ENCODE results near the gene RPL3. TPM values are rescaled to one million over a fixed set of nuclear protein-coding genes. Genes with fewer than 3 reads are reported as not detected.

Gene RPL3
- total RNA-seq, 2 donors from 2014 or later, result 2,256 to 2,974 TPM

DNA sequence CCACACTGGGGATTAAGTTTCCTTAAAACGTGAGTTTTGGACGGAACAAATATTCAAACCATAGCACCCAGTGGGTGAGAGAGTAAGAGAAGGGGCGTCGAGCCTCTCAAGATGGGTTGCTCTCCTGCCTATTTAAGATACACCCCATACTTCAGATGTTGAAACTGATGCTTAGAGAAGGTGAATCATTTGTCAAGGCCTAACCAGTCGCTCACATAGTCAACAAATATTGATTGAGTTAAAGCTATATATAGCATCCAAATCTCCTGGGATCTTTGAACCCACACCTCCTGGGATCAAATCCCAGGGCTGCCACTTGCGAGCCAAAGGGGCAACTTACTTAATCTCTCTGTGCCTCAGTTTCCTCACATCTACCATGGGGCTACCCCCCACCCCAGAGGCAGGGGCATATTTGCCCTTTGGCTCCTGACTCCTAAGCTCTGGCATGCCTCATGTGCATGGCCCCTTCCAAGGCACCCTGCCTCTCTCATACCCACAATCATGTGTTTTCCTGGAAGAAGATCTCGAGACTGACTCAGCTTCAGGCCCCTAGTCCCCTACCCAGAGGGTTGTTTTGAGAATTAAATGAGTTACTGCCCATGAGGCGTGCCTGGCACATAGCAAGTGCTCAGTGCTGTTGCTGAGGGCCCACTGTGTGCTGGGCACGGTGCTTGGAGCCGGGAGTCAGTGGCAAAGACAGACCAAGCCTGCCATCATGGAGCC is 55.6 kb downstream of the RPL3 start:
- H3K4me3 Mint-ChIP-seq, result peak overlapping the region; percentile 72
- peak overlapping the region; percentile 92 for H3K27ac Mint-ChIP-seq
- peak; percentile 8 for ATAC-seq (replicated peaks)
- no peaks in the 10 kb centered on the region for H3K9me3 Mint-ChIP-seq
- H3K4me1 Mint-ChIP-seq, result peaks cover 12% of the 10 kb centered on the region
- H3K27me3 Mint-ChIP-seq, result peaks cover 3% of the 10 kb centered on the region
- H3K36me3 Mint-ChIP-seq (ENCODE audit: low read depth), result no peaks in the 10 kb centered on the region

Other genes with a start within 250 kb of the RPL3 start
- 10 to 100 TPM; 68.3 to 72.6 TPM for gene APOBEC3G, start 242.3 kb downstream of the RPL3 start, total RNA-seq
- gene APOBEC3H, start 222.4 kb downstream of the RPL3 start, total RNA-seq, result 10 to 100 TPM; 20.6 to 33.0 TPM
- gene CBX7, start 166.9 kb downstream of the RPL3 start, total RNA-seq, result 10 to 100 TPM; 21.5 to 82.9 TPM
- gene PDGFB, start 74.6 kb downstream of the RPL3 start, total RNA-seq, result 10 to 100 TPM in 1 of 2 donors, 1 to 10 TPM in 1; 5.2 to 11.3 TPM
- not detected for gene SYNGR1, start 30.4 kb upstream of the RPL3 start, total RNA-seq
- gene TAB1, start 80.2 kb upstream of the RPL3 start, total RNA-seq, result 10 to 100 TPM; 15.2 to 20.9 TPM
- gene MGAT3, start 137.4 kb upstream of the RPL3 start, total RNA-seq, result 1 to 10 TPM; 1.5 to 1.6 TPM
- gene MIEF1, start 182.7 kb upstream of the RPL3 start, total RNA-seq, result 10 to 100 TPM; 34.7 to 54.0 TPM
- gene ATF4, start 200.9 kb upstream of the RPL3 start, total RNA-seq, result 100 to 1,000 TPM; 338 to 432 TPM
- gene RPS19BP1, start 213.1 kb upstream of the RPL3 start, total RNA-seq, result 100 to 1,000 TPM in 1 of 2 donors, 10 to 100 TPM in 1; 61.3 to 102 TPM